Measurements from ENCODE around the gene DIP2C.

GRCh38 chr10:692682-693351, 3.3 kb upstream of the DIP2C start:
- TF ChIP-seq CTCF (IDR thresholded peaks at IDR 0.05) (no peak), EZH2 (IDR thresholded peaks at IDR 0.05) (no peak)

Data from neural progenitor cell (in vitro differentiated cells).